NCI-H2029 (cell line): ENCODE data around the gene BLM.
A peak's percentile ranks its signal among the peaks of the same experiment; 100 is the strongest.
"Not testable (repeated sequence)": the region's sequence is repeated elsewhere in the genome, so short reads cannot be mapped to it uniquely, and the experiment has no call there.

ENCODE experiments used
- DNase-seq: peaks from one replicate; lab custom pipeline; 2025; lab: John Stamatoyannopoulos, UW

Gene BLM

DNA sequence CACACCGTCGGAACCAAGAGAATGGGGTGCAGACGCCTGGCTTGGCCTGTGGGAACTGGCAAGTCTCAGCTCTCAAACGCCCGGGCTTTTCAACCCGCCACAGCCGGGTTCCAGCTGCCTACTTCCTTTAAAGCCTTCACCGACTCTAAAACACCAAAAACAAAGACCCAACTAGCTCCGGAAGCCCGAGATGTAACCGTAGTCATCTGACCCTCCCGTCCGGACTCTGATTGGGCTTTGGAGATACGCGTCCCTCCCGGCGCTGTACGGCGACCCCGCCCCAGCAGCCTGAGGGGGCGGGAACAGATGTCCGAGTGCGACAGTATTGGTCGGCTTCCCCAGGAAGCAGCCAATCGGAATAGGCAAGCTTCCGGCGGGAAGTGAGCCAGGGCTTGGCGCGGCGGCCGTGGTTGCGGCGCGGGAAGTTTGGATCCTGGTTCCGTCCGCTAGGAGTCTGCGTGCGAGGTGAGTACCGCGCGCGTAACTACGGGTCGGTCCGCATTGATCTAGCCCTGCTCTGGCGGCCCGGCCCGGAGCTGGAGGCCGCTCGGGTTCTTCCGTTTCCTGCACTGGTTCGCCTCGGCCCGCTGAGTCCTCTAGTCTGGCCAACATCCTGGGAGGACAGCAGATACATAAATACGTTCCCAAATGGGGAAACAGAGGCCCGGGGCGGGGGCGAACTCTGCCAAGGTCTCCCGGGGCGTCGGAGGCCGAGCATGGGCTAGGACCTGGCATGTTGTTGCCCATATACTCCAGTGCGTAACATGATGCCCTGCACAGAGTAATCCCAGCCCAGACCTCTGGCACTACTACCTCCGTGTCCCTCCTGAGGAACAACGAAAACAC, at the start of gene BLM:
TSS of gene BLM (plus strand) at position 371 of the 846 bp plus-strand sequence. CDS start 30,047 bp downstream, outside the sequence.
- DNase-seq, result peak; percentile 83

DNA sequence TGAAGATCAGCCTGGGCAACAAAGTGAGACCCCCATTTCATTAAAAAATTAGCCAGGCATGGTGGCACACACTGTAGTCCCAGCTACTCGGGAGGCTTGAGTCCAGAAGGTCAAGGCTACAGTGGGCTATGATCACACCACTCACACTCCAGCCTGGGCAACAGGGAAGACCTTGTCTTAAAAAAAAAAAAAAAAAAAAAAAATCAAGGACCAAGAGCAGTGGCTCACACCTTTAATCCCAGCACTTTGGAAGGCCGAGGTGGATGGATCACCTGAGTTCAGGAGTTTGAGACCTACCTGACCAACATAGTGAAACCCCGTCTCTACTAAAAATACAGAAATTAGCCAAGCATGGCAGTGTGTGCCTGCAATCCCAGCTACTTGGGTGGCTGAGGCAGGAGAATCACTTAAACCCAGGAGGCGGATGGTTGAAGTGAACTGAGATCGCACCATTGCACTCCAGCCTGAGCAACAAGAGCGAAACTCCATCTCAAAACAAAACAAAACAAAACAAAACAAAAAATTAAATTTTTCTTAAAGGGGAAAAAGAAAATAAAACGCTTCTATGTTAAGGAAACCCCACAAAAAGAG, 49.3 kb upstream of the BLM start:
- DNase-seq, result not testable (repeated sequence)

DNA sequence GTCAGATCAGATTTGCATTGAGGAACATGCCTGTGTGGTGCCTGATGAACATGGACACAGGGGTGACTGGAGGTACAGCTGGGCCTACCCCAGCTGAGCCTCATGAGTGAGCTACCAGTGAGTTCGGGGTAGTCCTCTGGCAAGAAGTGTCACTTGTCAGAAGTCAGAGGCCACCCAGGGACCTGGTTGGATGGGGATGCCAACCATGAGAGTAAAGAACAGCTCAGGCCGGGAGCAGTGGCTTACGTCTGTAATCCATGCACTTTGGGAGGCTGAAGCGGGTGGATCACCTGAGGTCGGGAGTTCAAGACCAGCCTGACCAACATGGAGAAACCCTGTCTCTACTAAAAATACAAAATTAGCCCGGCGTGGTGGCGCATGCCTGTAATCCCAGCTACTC, 46.5 kb upstream of the BLM start:
- DNase-seq, result not testable (repeated sequence)

DNA sequence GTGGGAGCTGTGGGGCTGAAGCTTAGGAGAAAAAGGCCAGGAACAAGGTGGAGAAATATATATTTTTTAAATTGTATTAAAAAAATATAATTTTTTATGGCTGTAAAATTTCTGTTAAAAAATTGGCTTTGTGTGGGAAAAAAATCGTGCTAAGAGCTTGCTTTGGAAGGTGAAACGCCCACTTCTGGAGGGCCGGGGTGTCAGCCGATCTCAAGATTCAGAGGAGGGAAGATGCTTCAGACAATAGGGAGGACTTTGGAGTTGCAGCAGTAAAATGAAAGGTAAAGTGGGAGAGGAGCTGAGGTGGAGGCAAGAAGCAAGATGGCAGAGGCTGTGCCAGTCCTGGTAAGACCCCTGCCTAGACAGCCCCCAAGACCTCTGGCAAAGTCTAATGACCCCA, 45.9 kb upstream of the BLM start:
- no peak for DNase-seq

DNA sequence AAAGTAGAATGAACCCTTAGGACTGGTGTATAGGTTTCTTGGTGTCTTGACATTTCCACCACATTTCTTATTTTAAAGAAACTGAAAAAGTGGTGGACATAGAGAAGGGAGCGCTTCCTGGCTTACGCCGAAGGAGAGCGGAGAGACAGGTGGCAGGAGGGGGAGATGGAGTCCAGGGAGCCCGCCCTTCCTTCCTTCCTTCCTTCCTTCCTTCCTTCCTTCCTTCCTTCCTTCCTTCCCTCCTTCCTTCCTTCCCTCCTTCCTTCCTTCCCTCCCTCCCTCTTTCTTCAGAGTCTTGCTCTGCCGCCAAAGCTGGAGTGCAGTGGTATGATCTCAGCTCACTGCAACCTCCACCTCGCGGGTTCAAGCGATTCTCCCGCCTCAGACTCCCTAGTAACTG, 43.8 kb upstream of the BLM start:
- DNase-seq, result not testable (repeated sequence)

DNA sequence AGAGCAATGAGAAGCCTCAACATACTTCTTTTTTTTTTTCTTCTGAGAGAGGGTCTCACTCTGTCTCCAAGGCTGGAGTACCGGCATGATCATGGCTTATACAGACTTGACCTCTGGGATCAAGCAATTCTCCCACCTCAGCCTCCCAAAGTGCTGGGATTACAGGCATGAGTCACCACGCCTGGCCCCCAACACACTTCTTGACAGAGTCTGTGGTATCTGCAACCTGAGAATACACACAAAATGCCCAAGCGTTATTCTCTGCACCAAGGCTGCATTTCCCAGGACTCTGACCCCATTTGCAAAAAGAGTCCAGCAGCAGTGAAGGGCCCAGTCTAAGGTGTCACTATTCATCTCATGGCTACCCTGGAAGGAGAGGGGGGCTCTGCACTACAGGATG, 42.7 kb upstream of the BLM start:
- no peak for DNase-seq

DNA sequence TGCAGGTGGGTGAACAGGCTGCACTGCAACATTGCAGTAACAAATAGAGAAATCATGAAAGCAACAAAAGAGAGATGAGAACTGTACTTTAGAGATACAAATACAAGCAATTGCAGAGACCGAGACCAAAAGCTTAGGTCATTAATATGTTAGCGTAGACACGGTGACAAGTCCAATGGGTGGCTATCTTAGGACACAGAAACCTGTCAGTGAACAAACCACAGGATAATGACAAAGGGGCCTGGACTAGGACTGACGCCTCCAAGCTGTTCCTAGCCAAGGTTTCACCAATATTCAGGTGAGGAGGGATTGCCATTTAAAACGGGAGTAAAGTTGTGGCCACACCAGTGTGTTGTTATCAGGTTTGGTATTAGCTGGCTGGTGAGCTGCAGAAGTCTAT, 41.7 kb upstream of the BLM start:
- no peak for DNase-seq

DNA sequence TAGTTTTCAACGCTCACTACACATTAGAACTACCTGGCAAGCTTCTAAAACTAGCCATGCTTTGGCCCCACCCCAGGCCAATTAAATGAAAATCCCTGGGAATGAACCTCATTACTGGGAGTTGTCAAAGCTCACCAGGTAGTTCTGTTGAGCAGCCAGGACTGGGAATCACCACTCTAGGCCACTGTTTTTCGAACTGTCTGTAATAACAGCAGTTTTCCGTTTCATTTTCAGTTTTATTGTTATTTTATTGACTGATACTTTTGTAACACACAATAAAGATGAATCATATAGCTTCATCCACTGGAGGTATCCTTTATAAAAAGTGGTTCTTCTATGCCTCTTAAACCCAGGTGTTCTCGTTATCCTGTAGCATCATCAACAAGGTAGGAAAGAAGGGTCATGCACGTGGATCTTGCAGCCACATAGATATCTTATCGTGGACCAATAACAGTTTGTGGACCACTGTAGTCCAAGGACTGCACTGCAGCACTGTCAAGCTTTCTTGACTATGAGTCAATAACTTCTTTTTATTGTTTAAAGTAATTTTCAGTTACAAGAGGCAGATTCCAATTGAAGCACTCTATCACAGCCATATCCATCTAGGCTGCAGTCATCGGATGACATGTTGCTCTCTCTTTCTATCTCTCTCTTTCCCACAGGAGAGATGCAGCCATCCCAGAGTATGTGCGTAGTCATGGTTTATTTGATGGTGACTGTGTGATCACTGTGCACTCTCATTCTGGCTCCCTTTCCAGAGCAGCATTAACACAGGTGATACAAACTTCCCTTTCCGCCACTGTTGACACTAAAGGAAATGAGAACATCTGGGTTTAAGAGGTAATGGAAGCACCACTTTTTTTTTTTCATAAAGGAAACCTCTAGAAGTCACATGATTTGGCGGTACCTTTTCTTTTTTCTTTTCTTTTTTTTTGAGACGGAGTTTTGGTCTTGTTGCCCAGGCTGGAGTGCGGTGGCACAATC, 39.0 kb upstream of the BLM start:
- DNase-seq, result no peak

DNA sequence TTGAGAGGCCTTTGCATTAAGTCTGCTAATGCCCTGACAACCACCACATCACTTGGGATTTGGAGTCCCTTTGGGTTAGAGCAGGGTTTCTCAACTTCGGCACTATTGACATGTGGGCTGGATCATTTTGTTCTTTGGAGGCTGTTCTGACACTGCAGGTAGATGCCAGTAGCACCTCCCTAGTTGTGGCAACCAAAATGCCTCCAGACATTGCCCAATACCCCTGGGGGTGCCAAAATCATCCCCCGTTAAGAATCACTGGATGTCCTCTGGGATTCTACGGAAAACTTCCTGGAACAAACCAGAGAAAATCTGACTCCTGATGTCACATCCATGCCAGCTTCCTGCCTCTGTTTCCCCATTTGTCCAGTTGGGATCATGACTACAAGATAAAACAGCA, 37.2 kb upstream of the BLM start:
- no peak for DNase-seq

DNA sequence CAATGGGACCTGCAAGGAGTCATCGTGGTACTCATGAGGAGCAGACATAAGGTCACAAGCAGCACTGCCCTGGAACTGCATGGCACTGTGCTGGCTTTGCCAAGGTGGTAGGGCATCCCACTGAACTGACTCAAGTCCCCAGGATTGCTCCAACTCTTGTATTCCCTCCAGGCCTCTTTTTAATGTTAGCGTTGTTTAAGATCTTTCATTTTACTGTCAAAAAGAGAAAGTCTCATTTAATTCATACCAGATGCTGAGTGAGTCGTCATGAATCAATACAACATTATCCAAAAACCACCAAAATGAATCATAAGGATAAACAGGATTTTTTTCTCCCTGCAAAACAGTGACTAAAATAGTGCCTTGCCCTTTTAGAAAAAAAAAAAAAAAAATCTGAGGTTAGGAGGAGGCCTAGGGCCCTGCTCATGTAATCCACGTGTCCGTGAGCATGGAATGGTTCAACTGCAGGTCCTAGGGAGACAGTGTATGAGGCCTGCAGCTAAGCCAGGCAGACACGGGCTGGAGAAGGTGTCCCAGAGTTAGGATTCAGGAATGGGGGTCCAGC, 36.7 kb upstream of the BLM start:
- DNase-seq, result no peak

DNA sequence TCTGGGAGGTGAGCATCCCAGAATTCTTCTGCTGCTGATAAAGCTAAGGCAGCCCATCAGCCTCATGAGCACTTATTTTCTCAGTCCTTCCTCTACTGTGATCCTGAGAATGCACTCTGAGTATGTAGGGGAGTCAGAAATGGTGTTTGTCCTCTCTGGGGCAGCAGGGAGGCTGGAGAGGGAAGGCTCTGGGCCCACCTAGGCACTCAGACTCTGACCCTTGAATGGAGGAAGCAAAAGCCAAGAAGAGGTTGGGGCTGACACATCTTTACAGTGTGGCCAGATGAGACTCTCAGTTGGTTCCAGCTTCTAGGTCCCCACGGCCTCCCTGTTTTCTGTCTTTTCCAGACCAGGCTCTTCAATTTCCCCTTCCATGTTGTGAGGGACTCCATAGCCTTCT, 36.1 kb upstream of the BLM start:
- no peak for DNase-seq

DNA sequence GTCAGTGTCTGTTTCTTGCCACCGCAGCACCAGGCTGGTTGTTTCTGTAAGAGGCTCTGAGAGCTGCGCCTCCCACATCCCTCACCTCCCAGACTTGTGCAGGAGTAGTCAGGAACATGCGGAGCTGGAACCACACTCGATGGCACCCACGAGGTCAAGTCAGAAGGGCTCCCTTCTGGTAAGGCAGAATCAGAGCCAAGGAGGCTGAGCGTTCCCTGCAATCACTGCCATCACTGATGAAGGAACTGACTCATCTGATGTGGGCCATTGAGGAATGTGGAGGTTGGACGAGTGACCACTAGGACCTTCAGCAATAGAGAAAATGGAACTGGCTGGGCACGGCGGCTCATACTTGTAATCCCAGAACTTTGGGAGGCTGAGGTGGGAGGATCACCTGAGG, 35.7 kb upstream of the BLM start:
- no peak for DNase-seq

DNA sequence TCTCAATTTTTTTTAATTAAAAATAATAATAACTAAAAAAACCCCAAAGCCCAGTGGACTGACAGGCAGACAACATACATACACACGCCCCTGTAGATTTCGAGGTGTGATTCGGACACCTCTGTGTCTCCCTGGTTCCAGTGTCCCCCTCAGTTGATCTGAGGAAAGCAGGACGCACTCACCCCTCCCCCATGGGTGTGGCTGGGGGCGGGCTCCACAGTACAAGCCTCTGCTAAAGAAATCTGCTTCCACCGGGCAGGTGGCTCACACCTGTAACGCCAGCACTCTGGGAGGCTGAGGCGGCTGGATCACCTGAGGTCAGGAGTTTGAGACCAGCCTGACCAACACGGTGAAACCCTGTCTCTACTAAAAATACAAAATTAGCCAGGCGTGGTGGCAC, 33.8 kb upstream of the BLM start:
- no peak for DNase-seq

DNA sequence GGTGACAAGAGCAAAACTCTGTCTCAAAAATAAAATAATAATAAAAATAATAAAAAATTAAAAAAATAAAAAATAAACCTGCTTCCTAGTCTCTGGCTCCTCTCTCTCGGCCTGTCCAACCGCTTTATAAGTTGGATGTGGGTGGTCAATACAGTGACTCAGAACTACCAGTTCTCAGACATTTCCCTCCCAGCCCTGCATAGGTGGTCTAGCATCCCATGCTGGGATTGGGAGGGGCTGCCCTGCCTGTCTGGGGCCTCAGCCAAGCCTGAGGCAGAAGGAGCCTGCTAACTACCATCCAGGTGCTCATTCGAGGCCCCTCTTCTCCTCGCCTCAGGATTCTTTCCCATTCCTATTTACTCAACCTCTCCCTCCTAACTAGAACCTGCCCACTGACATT, 33.3 kb upstream of the BLM start:
- DNase-seq, result no peak

DNA sequence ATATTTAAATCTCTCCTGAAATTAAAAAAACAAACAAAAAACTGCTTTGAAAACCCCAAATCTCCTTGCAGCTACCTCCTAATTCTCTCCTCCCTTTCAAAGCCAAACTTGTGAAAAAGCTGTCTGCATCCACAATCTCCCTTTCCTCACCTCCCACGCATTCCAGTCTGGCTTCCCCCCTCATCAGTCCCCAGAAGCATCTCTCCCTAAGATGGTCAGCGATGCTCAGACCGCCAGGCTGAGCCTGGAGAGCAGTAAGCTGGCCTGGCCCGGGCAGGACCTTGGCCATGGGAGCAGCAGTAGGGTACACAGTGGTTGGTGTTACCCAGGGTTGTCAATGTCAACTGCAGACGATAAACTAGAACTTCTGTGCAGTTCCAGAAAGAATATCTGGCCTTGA, 32.9 kb upstream of the BLM start:
- no peak for DNase-seq

DNA sequence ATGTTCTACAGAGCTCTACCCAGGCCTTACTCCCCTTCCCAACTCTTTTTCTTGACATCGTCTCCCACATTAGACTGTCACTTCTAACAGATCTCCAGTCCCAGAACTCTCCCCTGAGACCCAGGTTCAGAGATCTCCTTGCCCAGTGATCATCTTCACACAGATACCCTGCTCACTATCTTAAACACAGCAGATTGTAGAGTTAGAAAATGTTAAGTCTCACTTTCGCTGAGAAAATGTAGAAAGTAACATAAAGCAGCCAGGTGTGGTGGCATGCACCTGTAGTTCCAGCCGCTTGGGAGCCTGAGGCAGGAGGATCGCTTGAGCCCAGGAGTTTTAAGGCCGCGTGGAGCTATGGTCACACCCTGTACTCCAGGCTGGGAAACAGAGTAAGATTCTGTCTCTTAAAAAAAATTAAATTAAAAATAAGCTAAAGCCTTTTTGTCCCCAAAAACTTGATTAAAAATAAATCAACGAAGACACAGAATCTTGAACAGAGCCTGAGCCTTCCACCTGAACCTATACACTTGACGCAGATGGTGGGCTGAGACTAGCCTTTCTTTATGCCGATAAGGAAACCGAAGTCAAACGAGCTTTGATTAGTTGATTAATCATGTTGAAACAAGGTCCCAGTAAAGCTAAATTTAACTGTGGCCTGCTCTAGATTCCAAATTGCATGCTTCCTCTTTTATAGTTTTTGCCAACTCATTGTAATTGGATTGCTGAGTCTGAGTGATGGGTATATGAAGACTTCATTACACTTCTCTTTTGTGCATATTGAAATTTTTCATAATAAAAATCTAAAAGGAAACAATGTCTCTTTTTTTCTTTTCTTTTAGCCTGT, 31.3 kb upstream of the BLM start:
- no peak for DNase-seq

DNA sequence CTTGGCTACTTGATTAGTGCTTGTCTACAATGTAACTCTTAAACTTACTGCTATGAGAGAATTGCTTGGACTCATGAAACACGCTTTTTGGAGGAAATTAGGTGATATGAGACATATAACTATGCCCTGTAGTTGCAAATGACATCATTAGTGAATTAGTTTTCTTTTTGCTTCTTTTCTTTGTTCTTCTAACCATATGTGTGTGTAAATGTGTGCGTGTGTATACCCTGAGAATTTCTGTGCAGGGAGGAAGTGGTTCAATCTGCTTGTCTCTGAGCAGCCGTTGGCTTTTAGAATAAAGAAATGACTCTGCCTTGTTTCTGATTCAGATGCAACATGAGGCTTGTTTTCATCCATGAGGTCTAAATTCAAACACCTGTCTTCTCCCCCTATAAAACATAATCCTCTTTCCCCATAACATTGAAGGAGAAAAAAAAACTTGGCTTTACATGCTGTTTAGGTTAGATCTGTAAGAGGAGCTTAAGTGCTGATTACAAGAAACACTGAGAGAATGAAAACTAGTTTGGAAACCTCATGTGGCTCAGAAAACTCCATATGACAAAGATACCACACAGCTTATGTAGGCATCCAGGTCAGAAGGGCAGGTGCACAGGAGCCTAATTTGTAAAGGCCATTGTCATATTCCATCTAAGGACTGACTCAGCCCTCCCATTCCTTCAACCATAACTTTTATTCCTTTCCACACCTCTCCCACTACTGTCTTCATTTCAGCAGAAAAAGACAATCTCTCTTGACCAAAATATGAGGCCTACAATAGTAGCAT, 30.5 kb upstream of the BLM start:
- DNase-seq, result no peak

DNA sequence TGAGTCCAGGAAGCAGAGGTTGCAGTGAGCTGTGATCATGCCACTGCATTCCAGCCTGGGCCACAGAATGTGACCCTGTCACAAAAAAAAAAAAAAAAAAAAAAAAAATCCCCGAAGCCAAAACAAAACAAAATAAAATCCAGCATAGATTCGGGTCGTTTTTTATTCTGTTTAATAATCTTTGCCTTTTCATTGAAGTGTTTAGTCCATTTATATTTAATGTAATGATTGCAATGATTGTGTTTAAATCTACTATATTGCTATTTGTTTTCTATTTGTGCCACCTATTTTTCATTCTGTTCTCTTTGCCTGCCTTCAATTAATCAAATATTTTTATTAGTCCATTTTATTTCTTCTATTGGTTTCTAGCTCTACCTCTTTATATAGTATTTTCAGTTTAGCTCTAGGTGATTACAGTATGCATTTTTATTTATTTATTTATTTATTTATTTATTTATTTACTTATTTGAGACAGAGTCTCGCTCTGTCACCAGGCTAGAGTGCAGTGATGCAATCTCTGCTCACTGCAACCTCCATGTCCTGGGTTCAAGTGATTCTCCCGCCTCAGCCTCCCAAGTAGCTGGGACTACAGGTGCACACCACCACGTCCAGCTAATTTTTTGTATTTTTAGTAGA, 27.7 kb upstream of the BLM start:
- not testable (repeated sequence) for DNase-seq

DNA sequence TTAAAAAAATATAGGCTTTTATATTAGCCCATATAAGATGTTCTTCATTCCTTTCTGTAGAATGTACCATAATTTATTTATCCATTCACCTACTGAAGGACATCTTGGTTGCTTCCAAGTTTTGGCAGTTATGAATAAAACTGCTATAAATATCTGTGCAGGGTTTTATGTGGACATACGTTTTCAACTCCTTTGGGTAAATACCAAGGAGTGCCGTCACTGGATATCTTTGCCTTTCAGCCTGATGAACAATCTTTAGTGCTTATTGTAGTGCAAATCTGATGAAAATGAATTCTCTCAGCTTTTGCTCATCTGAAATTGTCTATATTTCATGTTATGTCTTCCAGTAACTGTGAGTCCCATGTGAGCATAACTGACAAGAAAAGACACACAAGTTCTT, 26.6 kb upstream of the BLM start:
- no peak for DNase-seq

DNA sequence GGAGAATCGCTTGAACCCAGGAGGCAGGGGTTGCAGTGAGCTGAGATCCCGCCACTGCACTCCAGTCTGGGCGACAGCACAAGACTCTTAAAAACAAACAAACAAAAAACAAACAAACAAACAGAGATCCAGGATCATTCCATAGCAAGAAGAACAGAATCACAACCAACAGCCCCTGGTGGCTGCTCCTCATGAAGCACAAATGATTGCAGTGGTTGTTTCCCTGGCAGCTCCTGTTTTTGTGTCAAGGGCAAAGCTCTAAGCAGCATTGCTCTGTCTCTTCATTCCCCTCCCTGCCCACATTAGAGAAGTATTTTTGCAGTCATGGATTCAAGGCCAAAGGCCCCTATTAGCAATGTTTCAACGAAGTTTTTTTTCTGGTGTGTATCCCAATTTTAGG, 25.8 kb upstream of the BLM start:
- DNase-seq, result no peak
